Endodermal cell (in vitro differentiated cells): ENCODE data around the gene GJA3. TPM values are rescaled to one million over a fixed set of nuclear protein-coding genes. Genes with fewer than 3 reads are reported as not detected.

ENCODE experiments used
- DNase-seq: peaks from one replicate; pipeline ENCODE4 v3.0.0-alpha.2; 2017
- H3K27ac ChIP-seq: 2 replicates; pipeline ENCODE4 v1.5.1; 2013; ENCODE audit warnings: mild to moderate bottlenecking, low read depth, low read length, moderate library complexity
- H3K27me3 ChIP-seq: 2 replicates; pipeline ENCODE4 v1.6.1; 2013; ENCODE audit warnings: mild to moderate bottlenecking, low read length, moderate library complexity; ENCODE audit not compliant: insufficient read depth, control insufficient read depth, poor library complexity, severe bottlenecking
- H3K36me3 ChIP-seq: 2 replicates; pipeline ENCODE4 v1.7.0; 2013; ENCODE audit warnings: mild to moderate bottlenecking, low read length, moderate library complexity; ENCODE audit not compliant: control insufficient read depth, insufficient read depth
- H3K4me1 ChIP-seq: one replicate; pipeline ENCODE4 v1.7.0; 2013; ENCODE audit warnings: low read length; ENCODE audit not compliant: control insufficient read depth, insufficient read depth
- H3K4me3 ChIP-seq: 2 replicates; pipeline ENCODE4 v1.5.1; 2013; ENCODE audit warnings: mild to moderate bottlenecking, low read length, moderate library complexity
- H3K9ac ChIP-seq: 2 replicates; pipeline ENCODE4 v1.6.1; 2013; ENCODE audit warnings: mild to moderate bottlenecking, low read length, moderate library complexity; ENCODE audit not compliant: poor library complexity, severe bottlenecking; ENCODE audit errors: extremely low read depth
- H3K9me3 ChIP-seq: 2 replicates; pipeline ENCODE4 v1.6.1; 2013; ENCODE audit warnings: mild to moderate bottlenecking, low read length, moderate library complexity; ENCODE audit not compliant: control insufficient read depth
- H3K27ac Mint-ChIP-seq: 2 replicates; pipeline ENCODE4 v1.8.0; 2020; ENCODE audit warnings: mixed read lengths
- H3K27me3 Mint-ChIP-seq: 2 replicates; pipeline ENCODE4 v1.8.0; 2021; ENCODE audit warnings: mild to moderate bottlenecking, mixed read lengths; ENCODE audit not compliant: insufficient read depth
- H3K36me3 Mint-ChIP-seq: 2 replicates; pipeline ENCODE4 v1.8.0; 2020; ENCODE audit warnings: low read depth, mixed read lengths
- H3K4me1 Mint-ChIP-seq: 2 replicates; pipeline ENCODE4 v1.8.0; 2020; ENCODE audit warnings: mixed read lengths
- H3K4me3 Mint-ChIP-seq: 2 replicates; pipeline ENCODE4 v1.8.0; 2020; ENCODE audit warnings: mild to moderate bottlenecking, moderate library complexity, mixed read lengths
- H3K9me3 Mint-ChIP-seq: 2 replicates; pipeline ENCODE4 v1.8.0; 2020; ENCODE audit warnings: mild to moderate bottlenecking, mixed read lengths
- WGBS, 2 experiments: methylation state at CpG; one replicate each; pipeline versions ENCODE4 v1.1.5 to v1.1.7; 2013; ENCODE audit warnings: missing lambda C conversion rate in 2 of 2, mixed read lengths in 1 of 2; ENCODE audit not compliant: insufficient coverage in 1 of 2, insufficient read length in 1 of 2; 5-methylcytosine and 5-hydroxymethylcytosine counted together
- total RNA-seq, 2 donors: library from RNA; stranded (reverse); fragmentation: NEBNext Ultra II Directional in 1 of 2; extraction: Animal tissue kit (Norgen Biotek cat#: 25700) in 1 of 2; gene quantifications; 2 replicates in 1 of 2; 3 replicates in 1 of 2; pipeline ENCODE4 v1.2.1, GENCODE V29; 2021
- TF ChIP-seq, protein P1 (sequence below): fragments of 200-600 bp; sonication (generic); conservative IDR thresholded peaks from 2 replicates; pipeline ENCODE4 v1.5.0; 2021; ENCODE audit warnings: antibody characterized with exemption, mild to moderate bottlenecking

GJA3 gene
- total RNA-seq, 2 donors from 2014 or later: 0.07 to 0.09 TPM

DNA sequence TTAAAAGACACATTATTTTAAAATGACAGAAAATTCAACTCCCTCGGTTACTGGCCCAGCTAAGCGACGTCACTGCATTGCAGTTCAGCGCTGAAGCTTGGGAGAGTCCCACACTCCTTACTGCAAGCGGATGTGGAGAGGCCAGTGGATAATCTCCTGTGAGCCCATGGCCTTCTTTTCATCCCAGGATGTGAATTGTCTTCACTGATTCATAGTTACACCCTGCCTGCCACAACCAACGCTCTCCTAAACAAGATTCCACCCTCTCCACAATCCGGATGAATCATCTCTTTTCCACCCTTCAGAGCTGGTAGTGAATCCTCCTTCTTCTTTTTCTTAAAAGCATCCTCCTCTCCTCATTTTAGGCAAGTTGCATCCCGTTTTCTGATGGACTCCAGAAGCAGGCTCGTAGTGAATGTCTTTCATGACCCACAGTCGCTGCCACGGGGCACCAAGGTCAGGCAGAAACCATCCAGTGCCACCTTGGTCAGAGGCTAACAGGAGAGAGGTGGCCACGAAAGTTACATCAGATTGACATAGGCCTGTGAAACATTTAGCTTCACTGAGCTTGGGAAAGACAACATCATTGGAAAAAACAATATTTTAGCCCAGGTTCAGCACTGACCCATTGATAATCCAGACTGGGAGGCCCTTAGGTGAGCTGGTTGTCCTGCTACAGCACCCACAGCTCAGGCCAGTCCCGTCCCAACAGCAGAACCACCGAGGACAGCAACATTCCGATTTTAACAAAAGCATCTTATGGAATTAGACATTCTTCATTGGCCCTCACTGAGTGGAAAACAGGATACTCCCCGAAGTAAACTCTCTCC is 29.8 kb upstream of the GJA3 start:
- Mint-ChIP-seq H3K27ac (no peak overlapping the region), H3K27me3 (peaks cover 80% of the 10 kb centered on the region)
- peaks cover 83% of the 10 kb centered on the region for H3K27me3 ChIP-seq

DNA sequence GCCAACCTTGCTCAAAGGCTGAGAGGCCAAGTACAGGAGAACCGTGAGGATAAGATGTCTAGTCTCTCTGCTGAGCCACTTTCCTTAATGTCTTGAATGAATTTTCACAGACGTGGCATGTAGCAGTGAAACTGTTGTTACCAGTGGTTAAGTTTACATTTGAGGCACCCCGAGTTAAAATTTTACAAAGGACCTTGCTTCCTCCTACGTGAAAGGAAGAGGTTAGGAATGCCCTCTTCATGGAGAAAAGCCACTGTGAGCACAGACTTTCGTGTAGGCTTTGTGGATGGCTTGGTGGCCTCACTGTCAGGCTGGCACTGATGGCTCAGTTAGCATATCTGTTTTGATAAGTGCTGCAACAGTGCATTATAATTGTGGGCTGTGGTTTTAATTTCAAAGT is 29.2 kb upstream of the GJA3 start:
- no peaks in the 10 kb centered on the region for H3K9me3 ChIP-seq
- H3K27ac ChIP-seq: no peak overlapping the region
- no peak overlapping the region for H3K4me3 Mint-ChIP-seq
- TF ChIP-seq, protein P1, sequence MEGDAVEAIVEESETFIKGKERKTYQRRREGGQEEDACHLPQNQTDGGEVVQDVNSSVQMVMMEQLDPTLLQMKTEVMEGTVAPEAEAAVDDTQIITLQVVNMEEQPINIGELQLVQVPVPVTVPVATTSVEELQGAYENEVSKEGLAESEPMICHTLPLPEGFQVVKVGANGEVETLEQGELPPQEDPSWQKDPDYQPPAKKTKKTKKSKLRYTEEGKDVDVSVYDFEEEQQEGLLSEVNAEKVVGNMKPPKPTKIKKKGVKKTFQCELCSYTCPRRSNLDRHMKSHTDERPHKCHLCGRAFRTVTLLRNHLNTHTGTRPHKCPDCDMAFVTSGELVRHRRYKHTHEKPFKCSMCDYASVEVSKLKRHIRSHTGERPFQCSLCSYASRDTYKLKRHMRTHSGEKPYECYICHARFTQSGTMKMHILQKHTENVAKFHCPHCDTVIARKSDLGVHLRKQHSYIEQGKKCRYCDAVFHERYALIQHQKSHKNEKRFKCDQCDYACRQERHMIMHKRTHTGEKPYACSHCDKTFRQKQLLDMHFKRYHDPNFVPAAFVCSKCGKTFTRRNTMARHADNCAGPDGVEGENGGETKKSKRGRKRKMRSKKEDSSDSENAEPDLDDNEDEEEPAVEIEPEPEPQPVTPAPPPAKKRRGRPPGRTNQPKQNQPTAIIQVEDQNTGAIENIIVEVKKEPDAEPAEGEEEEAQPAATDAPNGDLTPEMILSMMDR: no peak
- H3K9ac ChIP-seq: no peak overlapping the region
- H3K4me1 Mint-ChIP-seq: peaks cover 20% of the 10 kb centered on the region
- no peaks in the 10 kb centered on the region for H3K9me3 Mint-ChIP-seq
- H3K36me3 Mint-ChIP-seq: no peaks in the 10 kb centered on the region
- no peaks in the 10 kb centered on the region for H3K36me3 ChIP-seq
- WGBS, 2 experiments: 87 to 89% methylated on average over 5 of the region's 5 CpGs
- H3K4me3 ChIP-seq: no peak overlapping the region
- H3K27me3 Mint-ChIP-seq: peaks cover 74% of the 10 kb centered on the region
- peaks cover 77% of the 10 kb centered on the region for H3K27me3 ChIP-seq
- H3K27ac Mint-ChIP-seq: no peak overlapping the region
- DNase-seq: no peak
- peaks cover 8% of the 10 kb centered on the region for H3K4me1 ChIP-seq

More for the DNA sequence above, 29.8 kb upstream of the GJA3 start:
- H3K4me3 Mint-ChIP-seq: no peak overlapping the region
- no peaks in the 10 kb centered on the region for H3K36me3 Mint-ChIP-seq
- TF ChIP-seq, protein P1: no peak
- Histone ChIP-seq H3K4me3 (no peak overlapping the region), H3K4me1 (peaks cover 8% of the 10 kb centered on the region), H3K27ac (no peak overlapping the region), H3K36me3 (no peaks in the 10 kb centered on the region), H3K9ac (no peak overlapping the region), H3K9me3 (no peaks in the 10 kb centered on the region)
- peaks cover 17% of the 10 kb centered on the region for H3K4me1 Mint-ChIP-seq
- no peaks in the 10 kb centered on the region for H3K9me3 Mint-ChIP-seq
- WGBS, 2 experiments: 84 to 87% methylated on average over 13 to 16 of the region's 16 CpGs
- no peak for DNase-seq

DNA sequence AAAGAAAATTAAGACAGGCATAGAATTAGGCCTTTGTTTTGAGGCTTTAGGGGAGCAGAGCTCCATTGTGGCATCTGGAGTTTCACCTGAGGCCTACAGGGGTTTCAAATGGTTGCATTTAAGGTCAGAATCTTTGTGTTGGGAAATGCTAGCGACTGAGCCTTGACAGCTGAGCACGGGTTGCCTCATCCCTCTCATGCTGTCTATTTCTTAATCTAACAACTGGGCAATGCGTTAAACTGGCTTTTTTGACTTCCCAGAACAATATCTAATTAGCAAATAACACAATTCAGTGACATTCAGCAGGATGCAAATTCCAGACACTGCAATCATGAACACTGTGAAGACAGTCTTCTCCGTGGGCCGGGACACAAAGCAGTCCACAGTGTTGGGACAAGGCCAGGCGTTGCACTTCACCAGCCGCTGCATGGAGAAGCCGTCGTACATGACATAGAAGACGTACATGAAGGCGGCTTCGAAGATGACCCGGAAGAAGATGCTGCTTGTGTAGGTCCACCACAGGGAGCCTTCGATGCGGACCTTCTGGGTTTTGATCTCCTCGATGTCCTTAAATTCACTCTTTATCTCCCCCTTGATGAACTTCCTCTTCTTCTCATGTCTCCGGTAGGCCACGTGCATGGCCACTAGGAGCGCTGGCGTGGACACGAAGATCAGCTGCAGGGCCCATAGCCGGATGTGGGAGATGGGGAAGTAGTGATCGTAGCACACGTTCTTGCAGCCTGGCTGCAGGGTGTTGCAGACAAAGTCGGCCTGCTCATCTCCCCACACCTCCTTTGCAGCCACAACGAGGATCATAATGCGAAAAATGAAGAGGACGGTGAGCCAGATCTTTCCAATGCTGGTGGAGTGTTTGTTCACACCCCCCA is 28.1 kb upstream of the GJA3 start:
- TF ChIP-seq, protein P1: peak; percentile 66
- no peaks in the 10 kb centered on the region for H3K36me3 Mint-ChIP-seq
- no peaks in the 10 kb centered on the region for H3K9me3 ChIP-seq
- peaks cover 65% of the 10 kb centered on the region for H3K27me3 ChIP-seq
- peak; percentile 82 for DNase-seq
- 90% methylated on average over 20 to 28 of the region's 28 CpGs for WGBS, 2 experiments
- H3K4me3 Mint-ChIP-seq: no peak overlapping the region
- H3K9ac ChIP-seq: no peak overlapping the region
- peaks cover 7% of the 10 kb centered on the region for H3K4me1 ChIP-seq
- H3K4me3 ChIP-seq: no peak overlapping the region
- H3K36me3 ChIP-seq: no peaks in the 10 kb centered on the region
- no peak overlapping the region for H3K27ac Mint-ChIP-seq
- peaks cover 62% of the 10 kb centered on the region for H3K27me3 Mint-ChIP-seq
- H3K27ac ChIP-seq: no peak overlapping the region
- no peaks in the 10 kb centered on the region for H3K9me3 Mint-ChIP-seq
- H3K4me1 Mint-ChIP-seq: peaks cover 15% of the 10 kb centered on the region
